Activated T-helper 2 cell treated with anti-CD3 and anti-CD28 coated beads, Interferon-gamma antibody, Interleukin-2, Interleukin-4, amounts not matched to agents 10 μg/mL and 5 μg/mL and 100 μg/mL, durations not matched to agents 14 hours and 24 hours and 36 hours (primary cell): ENCODE measurements around the gene RGS8. TPM values are rescaled to one million over a fixed set of nuclear protein-coding genes. Genes with fewer than 3 reads are reported as not detected.

ENCODE experiments used
- DNase-seq: peaks from one replicate; pipeline ENCODE4 v3.0.0; 2021; ENCODE audit warnings: low spot score
- H3K27ac Mint-ChIP-seq: one replicate; pipeline ENCODE4 v1.8.0; 2021; ENCODE audit warnings: mixed read lengths
- H3K27me3 Mint-ChIP-seq: one replicate; pipeline ENCODE4 v1.8.0; 2021; ENCODE audit warnings: low read depth, mixed read lengths
- H3K36me3 Mint-ChIP-seq: one replicate; pipeline ENCODE4 v1.8.0; 2021; ENCODE audit warnings: low read depth, mixed read lengths
- H3K4me1 Mint-ChIP-seq: one replicate; pipeline ENCODE4 v1.8.0; 2021; ENCODE audit warnings: low read depth, mixed read lengths
- H3K4me3 Mint-ChIP-seq: one replicate; pipeline ENCODE4 v1.8.0; 2021; ENCODE audit warnings: low read depth, mild to moderate bottlenecking, moderate library complexity, mixed read lengths
- H3K9me3 Mint-ChIP-seq: one replicate; pipeline ENCODE4 v1.8.0; 2021; ENCODE audit warnings: mixed read lengths
- intact Hi-C: fragments of 100-400 bp; cut with micrococcal nuclease; formaldehyde crosslinking; loops from one replicate; pipeline ENCODE4 v1.15.1; 2023
- total RNA-seq: library from RNA; stranded (reverse); gene quantifications from 2 replicates; pipeline ENCODE4 v1.2.3, GENCODE V29; 2022

RGS8 gene
- not detected in 2 replicates for total RNA-seq

- H3K4me1 Mint-ChIP-seq, result peaks cover 9% of the 10 kb centered on the region
- no peaks in the 10 kb centered on the region for H3K36me3 Mint-ChIP-seq
- no peak for DNase-seq
- intact Hi-C loops, result loop anchor here (5.0 kb wide), 1 partner anchor 33 kb away; no protein-coding TSS in a partner anchor
- H3K27ac Mint-ChIP-seq, result no peak within 1 kb of the TSS
- H3K27me3 Mint-ChIP-seq, result peaks cover 20% of the 10 kb centered on the region
- no peaks in the 10 kb centered on the region for H3K9me3 Mint-ChIP-seq
- no peak within 1 kb of the TSS for H3K4me3 Mint-ChIP-seq
Measured at GRCh38 chr1:182684116-182684828, at the start of gene RGS8. TSS of gene RGS8 (minus strand) at chr1:182684587. CDS start at chr1:182669649, 14,938 bp downstream.

GRCh38 chr1:182731852-182732575 is 47.6 kb upstream of the RGS8 start:
- H3K27me3 Mint-ChIP-seq, result peaks cover 37% of the 10 kb centered on the region
- intact Hi-C loops, result no loop called here
- no peak for DNase-seq
- no peaks in the 10 kb centered on the region for H3K9me3 Mint-ChIP-seq
- H3K27ac Mint-ChIP-seq, result no peak overlapping the region
- H3K36me3 Mint-ChIP-seq, result no peaks in the 10 kb centered on the region
- no peak overlapping the region for H3K4me3 Mint-ChIP-seq
- no peaks in the 10 kb centered on the region for H3K4me1 Mint-ChIP-seq

GRCh38 chr1:182726912-182727311 is 42.5 kb upstream of the RGS8 start:
- Mint-ChIP-seq H3K9me3 (no peaks in the 10 kb centered on the region), H3K4me3 (no peak overlapping the region), H3K36me3 (no peaks in the 10 kb centered on the region), H3K27ac (no peak overlapping the region), H3K4me1 (no peaks in the 10 kb centered on the region), H3K27me3 (peaks cover 31% of the 10 kb centered on the region)
- no peak for DNase-seq
- intact Hi-C loops, result no loop called here

- Mint-ChIP-seq H3K27me3 (peaks cover 18% of the 10 kb centered on the region), H3K9me3 (no peaks in the 10 kb centered on the region), H3K27ac (no peak overlapping the region), H3K4me3 (no peak overlapping the region), H3K4me1 (peaks cover 5% of the 10 kb centered on the region), H3K36me3 (no peaks in the 10 kb centered on the region)
- intact Hi-C loops, result no loop called here
- no peak for DNase-seq
Measured at GRCh38 chr1:182725259-182726255, 41.2 kb upstream of the RGS8 start.

- no peak overlapping the region for H3K27ac Mint-ChIP-seq
- H3K36me3 Mint-ChIP-seq, result no peaks in the 10 kb centered on the region
Measured at GRCh38 chr1:182724215-182724614, 39.8 kb upstream of the RGS8 start.

GRCh38 chr1:182723200-182723599 is 38.8 kb upstream of the RGS8 start:
- intact Hi-C loops, result no loop called here
- no peak overlapping the region for H3K4me3 Mint-ChIP-seq
- H3K36me3 Mint-ChIP-seq, result no peaks in the 10 kb centered on the region
- no peaks in the 10 kb centered on the region for H3K9me3 Mint-ChIP-seq
- peaks cover 16% of the 10 kb centered on the region for H3K4me1 Mint-ChIP-seq
- H3K27ac Mint-ChIP-seq, result no peak overlapping the region
- peaks cover 13% of the 10 kb centered on the region for H3K27me3 Mint-ChIP-seq
- DNase-seq, result no peak

More at GRCh38 chr1:182724215-182724614, 39.8 kb upstream of the RGS8 start:
- Mint-ChIP-seq H3K4me3 (no peak overlapping the region), H3K27me3 (peaks cover 16% of the 10 kb centered on the region), H3K4me1 (peaks cover 11% of the 10 kb centered on the region), H3K9me3 (no peaks in the 10 kb centered on the region)
- no peak for DNase-seq
- intact Hi-C loops, result no loop called here

GRCh38 chr1:182721525-182721924 is 37.1 kb upstream of the RGS8 start:
- Mint-ChIP-seq H3K27me3 (peaks cover 5% of the 10 kb centered on the region), H3K4me1 (peaks cover 31% of the 10 kb centered on the region), H3K27ac (no peak overlapping the region), H3K36me3 (no peaks in the 10 kb centered on the region), H3K9me3 (no peaks in the 10 kb centered on the region), H3K4me3 (no peak overlapping the region)
- no peak for DNase-seq
- intact Hi-C loops, result no loop called here

- peaks cover 32% of the 10 kb centered on the region for H3K4me1 Mint-ChIP-seq
Measured at GRCh38 chr1:182720463-182720862, 36.1 kb upstream of the RGS8 start.

GRCh38 chr1:182719553-182719952 is 35.2 kb upstream of the RGS8 start:
- Mint-ChIP-seq H3K36me3 (no peaks in the 10 kb centered on the region), H3K27ac (no peak overlapping the region), H3K27me3 (peaks cover 3% of the 10 kb centered on the region), H3K4me1 (peaks cover 39% of the 10 kb centered on the region), H3K4me3 (no peak overlapping the region), H3K9me3 (no peaks in the 10 kb centered on the region)
- no peak for DNase-seq
- intact Hi-C loops, result loop anchor here (5.0 kb wide), 1 partner anchor 37 kb away; the partner anchor contains the start of gene RGS8

More at GRCh38 chr1:182720463-182720862, 36.1 kb upstream of the RGS8 start:
- Mint-ChIP-seq H3K36me3 (no peaks in the 10 kb centered on the region), H3K27ac (no peak overlapping the region), H3K27me3 (peaks cover 3% of the 10 kb centered on the region), H3K4me3 (no peak overlapping the region), H3K9me3 (no peaks in the 10 kb centered on the region)
- intact Hi-C loops, result no loop called here
- no peak for DNase-seq

- intact Hi-C loops, result loop anchor here (5.0 kb wide), 1 partner anchor 36 kb away; the partner anchor contains the start of gene RGS8
- H3K4me3 Mint-ChIP-seq, result no peak overlapping the region
- H3K9me3 Mint-ChIP-seq, result no peaks in the 10 kb centered on the region
- peaks cover 51% of the 10 kb centered on the region for H3K4me1 Mint-ChIP-seq
- no peaks in the 10 kb centered on the region for H3K36me3 Mint-ChIP-seq
- DNase-seq, result no peak
- H3K27ac Mint-ChIP-seq, result no peak overlapping the region
- H3K27me3 Mint-ChIP-seq, result peaks cover 3% of the 10 kb centered on the region
Measured at GRCh38 chr1:182718311-182718710, 33.9 kb upstream of the RGS8 start.

GRCh38 chr1:182716740-182717720 is 32.6 kb upstream of the RGS8 start:
- Mint-ChIP-seq H3K4me1 (peaks cover 52% of the 10 kb centered on the region), H3K27me3 (peaks cover 3% of the 10 kb centered on the region), H3K4me3 (no peak overlapping the region), H3K9me3 (no peaks in the 10 kb centered on the region), H3K27ac (peak overlapping the region; percentile 4), H3K36me3 (no peaks in the 10 kb centered on the region)
- intact Hi-C loops, result loop anchor here (1.0 to 5.0 kb wide), 2 partner anchors 35 to 114 kb away; partner anchors contain the start of gene RGS8
- DNase-seq, result no peak
